GM12873 (cell line): ENCODE measurements around the gene ADAMTS3.

Experiments
- TF ChIP-seq, protein P1 (sequence below): IDR thresholded peaks from 2 replicates; pipeline ENCODE4 v1.5.1; 2012; ENCODE audit warnings: low read depth, mild to moderate bottlenecking, moderate library complexity, low read length, control low read depth; ENCODE audit not compliant: insufficient read depth; ENCODE audit errors: missing control alignments

The ADAMTS3 gene

DNA sequence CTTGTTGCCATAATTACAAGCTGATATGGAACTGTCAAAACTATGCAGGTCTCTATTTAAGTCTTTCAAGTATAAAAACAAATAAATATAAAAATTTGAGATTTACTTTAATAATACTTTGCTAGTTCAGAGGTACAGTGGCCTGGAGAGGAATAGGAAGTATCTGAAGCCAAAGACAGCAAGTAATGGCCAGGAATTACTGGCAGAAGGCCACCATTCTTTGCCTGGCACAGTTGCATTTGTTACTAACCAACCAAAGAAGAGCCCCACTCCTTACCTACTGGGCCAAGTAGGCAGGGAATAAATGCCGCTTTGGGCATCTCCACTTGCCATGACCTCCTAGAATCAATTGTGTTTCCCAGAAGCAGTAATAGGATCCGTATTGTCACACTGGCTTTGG, 13.8 kb upstream of the ADAMTS3 start:
- TF ChIP-seq, protein P1, sequence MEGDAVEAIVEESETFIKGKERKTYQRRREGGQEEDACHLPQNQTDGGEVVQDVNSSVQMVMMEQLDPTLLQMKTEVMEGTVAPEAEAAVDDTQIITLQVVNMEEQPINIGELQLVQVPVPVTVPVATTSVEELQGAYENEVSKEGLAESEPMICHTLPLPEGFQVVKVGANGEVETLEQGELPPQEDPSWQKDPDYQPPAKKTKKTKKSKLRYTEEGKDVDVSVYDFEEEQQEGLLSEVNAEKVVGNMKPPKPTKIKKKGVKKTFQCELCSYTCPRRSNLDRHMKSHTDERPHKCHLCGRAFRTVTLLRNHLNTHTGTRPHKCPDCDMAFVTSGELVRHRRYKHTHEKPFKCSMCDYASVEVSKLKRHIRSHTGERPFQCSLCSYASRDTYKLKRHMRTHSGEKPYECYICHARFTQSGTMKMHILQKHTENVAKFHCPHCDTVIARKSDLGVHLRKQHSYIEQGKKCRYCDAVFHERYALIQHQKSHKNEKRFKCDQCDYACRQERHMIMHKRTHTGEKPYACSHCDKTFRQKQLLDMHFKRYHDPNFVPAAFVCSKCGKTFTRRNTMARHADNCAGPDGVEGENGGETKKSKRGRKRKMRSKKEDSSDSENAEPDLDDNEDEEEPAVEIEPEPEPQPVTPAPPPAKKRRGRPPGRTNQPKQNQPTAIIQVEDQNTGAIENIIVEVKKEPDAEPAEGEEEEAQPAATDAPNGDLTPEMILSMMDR: no peak

DNA sequence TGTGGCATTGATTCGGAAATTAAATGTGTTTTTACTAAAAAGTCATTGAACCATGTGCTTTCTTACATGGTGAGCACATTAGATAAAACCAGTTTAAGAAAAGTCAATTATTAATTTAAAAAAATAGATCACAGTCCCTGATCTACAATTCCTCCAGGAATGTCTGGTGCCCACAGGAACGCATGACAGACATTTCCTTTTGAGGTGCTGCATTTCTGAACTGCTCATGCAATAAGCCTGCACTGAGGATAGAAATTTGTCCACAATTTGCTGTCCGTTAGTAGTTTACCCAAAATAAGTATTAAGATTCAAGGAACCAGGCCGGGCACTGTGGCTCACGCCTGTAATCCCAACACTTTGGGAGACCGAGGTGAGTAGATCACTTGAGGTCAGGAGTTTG, 8.2 kb upstream of the ADAMTS3 start:
- TF ChIP-seq, protein P1: no peak

DNA sequence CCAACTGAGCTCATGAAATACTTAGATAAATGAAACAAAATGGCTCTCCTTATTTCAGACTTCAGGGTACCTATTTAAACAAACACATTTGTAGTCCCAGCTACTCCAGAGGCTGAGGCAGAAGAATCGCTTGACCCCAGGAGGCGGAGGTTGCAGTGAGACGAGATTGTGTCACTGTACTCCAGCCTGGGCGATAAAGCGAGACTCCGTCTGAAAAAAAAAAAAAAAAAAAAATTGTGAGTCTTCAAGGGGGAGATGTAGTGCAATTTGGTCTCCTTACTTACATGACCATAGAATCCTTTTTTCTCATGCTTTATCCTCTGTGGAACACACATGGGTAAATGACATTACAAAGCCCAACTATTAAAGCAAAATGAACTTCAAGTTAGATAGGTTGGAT, 2.3 kb upstream of the ADAMTS3 start:
- TF ChIP-seq, protein P1: no peak

- TF ChIP-seq, protein P1: no peak
These were observed 756 bp upstream of the ADAMTS3 start for GRCh38 chr4:72569719-72570235.

GRCh38 chr4:72567821-72568675, 973 bp downstream of the ADAMTS3 start:
- TF ChIP-seq, protein P1: no peak

DNA sequence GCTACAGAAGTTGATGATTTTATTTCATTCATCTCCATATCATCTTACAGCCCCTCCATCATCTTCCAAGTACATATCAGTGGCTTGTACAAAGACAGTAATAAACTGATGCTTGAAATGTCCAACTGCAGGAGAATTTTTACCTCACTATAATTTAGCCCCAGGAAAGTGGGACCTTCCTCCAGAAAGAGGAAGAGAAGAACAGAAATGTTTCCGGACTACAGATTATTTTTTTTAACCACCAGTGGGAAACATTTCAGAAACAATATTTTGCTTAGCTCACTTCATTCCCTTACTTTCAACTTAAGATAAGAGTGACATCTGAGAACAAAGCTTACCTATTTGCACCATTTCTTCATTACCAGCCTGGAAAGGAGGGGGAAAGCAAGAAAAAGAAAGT, 2.0 kb downstream of the ADAMTS3 start:
- TF ChIP-seq, protein P1: no peak

- TF ChIP-seq, protein P1: no peak
These were observed 2.5 kb downstream of the ADAMTS3 start for GRCh38 chr4:72566464-72566972.
